Spleen (tissue), 7 donors: ENCODE results near the gene C3orf22.

Experiments
- POLR2AphosphoS5 ChIP-seq, 3 donors: sonication (generic); formaldehyde crosslinking; IDR thresholded peaks; one replicate each; pipeline ENCODE4 v1.5.1; 2017; ENCODE audit warnings: antibody characterized with exemption in 3 of 3
- TF ChIP-seq, protein P1 (sequence below), 11 experiments: fragments of 200-600 bp in 7 of 11; fragments of 450-650 bp in 4 of 11; sonication (generic) in 4 of 11; IDR thresholded peaks in 8 of 11; conservative IDR thresholded peaks in 3 of 11; 1 replicate in 7 of 11; 2 replicates in 4 of 11; pipeline versions ENCODE4 v1.4.0 to v1.8.0; 2016 to 2021; ENCODE audit warnings: antibody characterized with exemption in 11 of 11, inconsistent platforms in 4 of 11, mild to moderate bottlenecking in 1 of 11
- donor health status: DM: no; HTN: no; CAD: no; lungs with moderate emphysema.
- donor health status: DM: no; HTN: no; CAD: no.
- donor health status: DM: no; HTN: no; CAD: no.

GRCh38 chr3:126550488-126551051 lies 8.2 kb downstream of the C3orf22 start:
- TF ChIP-seq, protein P1, sequence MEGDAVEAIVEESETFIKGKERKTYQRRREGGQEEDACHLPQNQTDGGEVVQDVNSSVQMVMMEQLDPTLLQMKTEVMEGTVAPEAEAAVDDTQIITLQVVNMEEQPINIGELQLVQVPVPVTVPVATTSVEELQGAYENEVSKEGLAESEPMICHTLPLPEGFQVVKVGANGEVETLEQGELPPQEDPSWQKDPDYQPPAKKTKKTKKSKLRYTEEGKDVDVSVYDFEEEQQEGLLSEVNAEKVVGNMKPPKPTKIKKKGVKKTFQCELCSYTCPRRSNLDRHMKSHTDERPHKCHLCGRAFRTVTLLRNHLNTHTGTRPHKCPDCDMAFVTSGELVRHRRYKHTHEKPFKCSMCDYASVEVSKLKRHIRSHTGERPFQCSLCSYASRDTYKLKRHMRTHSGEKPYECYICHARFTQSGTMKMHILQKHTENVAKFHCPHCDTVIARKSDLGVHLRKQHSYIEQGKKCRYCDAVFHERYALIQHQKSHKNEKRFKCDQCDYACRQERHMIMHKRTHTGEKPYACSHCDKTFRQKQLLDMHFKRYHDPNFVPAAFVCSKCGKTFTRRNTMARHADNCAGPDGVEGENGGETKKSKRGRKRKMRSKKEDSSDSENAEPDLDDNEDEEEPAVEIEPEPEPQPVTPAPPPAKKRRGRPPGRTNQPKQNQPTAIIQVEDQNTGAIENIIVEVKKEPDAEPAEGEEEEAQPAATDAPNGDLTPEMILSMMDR (IDR thresholded peaks at IDR 0.05 in 8 of 11, conservative IDR thresholded peaks at IDR 0.05 in 3 of 11): no peak
- TF ChIP-seq POLR2AphosphoS5 (IDR thresholded peaks at IDR 0.05): no peak
